NCI-H2029 treated with DMSO at 0.1 percent for 48 hours (cell line): Measurements from ENCODE around the gene PPP1R17.

Experiments used
- DNase-seq: peaks from one replicate; lab custom pipeline; 2025; lab: John Stamatoyannopoulos, UW

The PPP1R17 gene

DNA sequence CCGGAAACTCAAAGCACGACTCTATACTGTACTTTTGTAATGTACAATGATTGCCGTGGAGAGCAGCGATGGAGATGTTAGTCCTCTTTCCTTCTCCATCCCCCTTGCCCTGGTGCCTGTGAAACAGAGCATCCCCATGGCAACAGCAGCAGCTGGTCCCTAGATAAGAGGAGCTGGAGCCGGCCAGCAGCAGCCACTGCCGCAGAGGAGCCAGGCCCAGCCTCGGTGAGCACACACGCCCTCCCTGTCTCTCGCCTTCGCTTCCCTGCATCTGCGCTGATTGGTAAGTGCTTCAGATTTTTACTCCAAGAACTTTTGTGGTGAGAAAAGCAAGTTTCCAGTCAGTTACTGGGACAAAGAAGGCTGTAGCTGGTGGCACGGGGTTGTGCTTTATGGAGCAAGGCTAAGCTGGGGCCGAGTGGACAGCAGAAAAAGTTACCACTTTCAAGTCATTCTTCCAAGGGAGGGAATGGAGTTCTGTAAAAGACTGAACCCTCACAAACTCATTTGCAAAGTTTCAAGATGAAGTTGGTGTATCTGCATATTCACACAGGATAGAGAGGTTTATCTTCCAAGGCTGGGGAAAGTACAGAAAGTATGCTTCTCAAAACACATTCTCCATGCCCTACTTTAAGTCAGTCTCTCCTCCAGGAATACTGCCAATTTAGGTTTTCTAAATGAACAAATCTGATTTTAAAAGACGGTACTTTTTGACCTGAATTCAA lies at the start of gene PPP1R17:
TSS of gene PPP1R17 (plus strand) at position 192 of the 725 bp plus-strand sequence. CDS start 5,227 bp downstream, outside the sequence.
- no peak for DNase-seq

DNA sequence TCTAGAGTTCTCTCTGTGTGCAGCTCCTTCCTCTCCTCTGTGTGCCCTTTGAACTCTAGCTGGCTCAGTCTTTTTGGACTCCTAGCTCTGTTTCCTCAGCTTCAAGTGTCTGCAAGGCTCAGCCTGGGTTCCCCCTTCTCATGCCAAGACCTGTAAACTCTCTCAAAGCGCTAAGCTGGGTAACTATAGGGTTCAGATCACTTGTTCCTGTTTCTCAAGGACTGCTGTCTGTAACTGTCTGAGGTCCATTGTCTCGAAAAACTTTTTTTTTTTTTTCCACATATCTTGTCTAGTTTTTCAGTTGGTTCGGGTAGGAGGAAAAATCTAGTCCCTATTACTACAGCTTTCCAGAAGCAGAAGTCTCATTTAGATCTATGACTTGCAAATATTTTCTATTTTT lies 46.6 kb upstream of the PPP1R17 start:
- DNase-seq = no peak

DNA sequence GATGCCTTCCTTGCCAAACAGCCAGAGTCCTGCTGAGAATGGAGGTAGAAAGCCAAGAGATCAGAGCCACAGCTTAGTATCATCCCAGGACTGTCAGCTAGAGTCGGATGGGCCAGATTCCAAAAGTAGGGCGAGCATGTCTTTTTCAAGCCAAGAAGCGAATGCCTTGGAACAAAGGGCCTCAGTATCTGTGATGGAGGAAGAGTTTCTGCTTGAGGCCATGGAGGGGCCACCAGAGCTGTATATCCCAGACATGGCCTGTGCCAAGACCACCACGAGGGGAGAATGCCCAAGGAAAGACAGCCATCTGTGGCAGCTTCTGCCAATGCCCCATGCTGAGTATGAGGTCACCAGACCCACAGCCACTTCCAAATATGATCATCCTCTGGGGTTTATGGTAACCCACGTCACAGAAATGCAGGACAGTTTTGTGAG lies 44.3 kb upstream of the PPP1R17 start:
- DNase-seq = no peak

DNA sequence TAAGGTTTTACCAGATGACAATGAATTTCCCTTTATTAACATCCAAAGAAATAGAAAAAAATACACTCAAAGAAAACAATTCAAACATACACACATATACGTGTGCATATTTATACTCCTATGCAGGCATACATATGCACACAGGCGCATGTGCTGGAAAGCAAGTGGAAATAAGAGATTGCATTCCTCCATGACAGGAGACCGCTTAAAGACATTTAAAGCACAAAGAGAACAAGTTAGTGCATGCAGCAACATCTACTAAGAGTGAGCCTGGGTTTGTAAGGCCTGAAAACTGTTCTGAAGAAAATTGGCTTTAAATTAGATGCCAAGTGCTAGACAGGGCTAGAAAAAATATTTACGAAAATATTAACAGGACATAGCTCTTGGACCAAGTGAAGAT lies 40.1 kb upstream of the PPP1R17 start:
- DNase-seq = no peak

DNA sequence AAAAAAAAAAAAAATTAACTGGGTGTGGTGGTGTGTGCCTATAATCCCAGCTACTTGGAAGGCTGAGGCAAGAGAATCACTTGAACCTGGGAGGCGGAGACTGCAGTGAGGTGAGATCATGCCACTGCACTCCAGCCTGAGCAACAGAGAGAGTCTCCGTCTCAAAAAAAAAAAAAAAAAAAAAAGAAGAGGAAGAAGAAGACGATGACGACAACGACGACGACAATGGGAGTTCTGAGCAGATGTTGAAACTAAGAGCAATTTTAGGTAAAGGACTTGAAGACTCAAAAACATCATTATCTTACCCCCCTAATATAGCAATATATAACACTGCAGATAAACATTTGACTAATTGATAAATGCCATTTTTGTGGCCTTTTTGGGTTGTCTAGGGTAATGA lies 39.5 kb upstream of the PPP1R17 start:
- no peak for DNase-seq

DNA sequence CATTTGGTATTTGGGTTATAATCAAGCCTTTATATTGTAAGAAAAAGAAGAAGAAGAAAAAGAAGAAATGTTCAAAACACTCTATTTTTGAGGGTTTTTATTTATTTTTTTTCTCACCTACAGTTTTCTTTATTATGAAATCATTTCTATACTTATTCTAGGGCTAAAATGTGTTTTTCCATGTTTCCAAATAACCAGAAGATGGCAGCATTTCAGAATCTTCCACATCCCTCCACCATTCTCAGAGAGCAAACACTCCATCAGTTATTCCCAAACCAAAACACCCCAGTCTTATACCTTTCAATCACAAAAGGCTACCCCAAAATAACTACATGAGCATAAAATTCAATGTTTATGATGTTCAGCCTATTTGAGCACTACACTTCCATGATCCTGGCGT lies 38.7 kb upstream of the PPP1R17 start:
- DNase-seq = no peak

DNA sequence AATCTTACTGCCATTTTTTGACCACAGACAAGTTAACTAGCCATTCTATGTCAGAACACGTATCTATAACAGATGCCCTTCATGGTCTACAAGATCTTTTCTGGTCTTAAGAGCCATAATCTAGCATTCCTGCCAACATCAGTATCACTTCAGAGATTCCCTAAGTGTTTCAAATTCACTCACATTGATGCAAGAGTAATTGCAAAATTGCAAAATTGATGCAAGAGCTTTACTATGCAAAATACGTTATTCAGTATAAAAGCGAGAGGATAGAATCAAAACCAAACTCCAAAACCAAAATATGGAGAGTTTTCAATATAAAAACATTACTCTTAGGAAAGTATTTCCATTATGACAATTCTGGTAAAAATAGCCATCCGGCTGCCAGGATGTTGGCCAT lies 38.1 kb upstream of the PPP1R17 start:
- DNase-seq = no peak

DNA sequence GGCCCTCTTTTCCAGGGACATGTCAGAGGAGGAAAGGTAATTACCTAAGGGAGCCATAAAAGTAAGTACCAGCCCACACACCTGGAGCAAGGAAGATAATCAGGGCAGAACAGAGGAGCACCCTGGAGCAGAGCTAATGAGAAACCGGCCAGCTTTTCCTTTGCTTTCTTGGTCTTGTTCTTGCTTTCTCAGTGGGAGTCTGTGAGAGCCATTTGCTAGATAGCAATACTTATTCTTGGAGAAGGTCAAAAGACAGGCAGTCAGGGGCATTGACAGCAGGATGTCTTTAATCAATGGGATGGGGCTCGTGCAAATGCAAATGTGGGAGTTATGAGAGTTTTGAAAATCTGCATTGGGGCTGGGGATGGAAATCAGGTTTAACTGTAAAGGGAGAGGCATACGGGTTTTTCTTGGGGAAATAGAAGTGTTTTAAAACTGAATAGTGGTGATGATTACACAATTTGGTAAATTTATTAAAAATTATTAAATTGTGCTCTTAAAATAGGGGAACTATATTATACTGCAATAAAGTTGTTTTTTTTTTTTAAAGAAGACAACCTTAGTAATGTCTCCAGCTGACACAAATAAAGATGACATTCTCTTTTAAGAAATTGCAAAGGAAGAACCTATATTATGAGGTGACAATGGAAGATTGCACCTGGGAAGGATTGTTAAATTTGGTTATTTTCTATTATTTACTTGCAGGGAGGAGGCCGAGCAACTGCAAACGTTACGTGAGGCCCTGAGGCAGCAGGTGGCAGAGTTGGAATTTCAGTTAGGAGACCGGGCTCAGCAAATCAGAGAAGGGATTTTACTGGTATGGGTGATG lies 35.6 kb upstream of the PPP1R17 start:
- DNase-seq = no peak

DNA sequence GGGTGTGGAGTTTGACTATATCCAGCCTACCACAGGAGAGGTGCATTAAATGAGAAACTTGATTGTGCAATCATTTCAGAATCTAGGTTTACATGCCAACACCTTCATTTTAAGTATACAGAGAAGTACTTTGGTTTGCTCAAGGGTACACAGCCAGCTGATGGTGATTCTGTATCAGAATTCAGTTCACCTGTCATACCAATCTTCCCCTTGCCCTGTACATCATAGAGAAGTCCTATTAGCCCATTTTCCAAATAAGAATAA lies 35.0 kb upstream of the PPP1R17 start:
- DNase-seq = no peak

DNA sequence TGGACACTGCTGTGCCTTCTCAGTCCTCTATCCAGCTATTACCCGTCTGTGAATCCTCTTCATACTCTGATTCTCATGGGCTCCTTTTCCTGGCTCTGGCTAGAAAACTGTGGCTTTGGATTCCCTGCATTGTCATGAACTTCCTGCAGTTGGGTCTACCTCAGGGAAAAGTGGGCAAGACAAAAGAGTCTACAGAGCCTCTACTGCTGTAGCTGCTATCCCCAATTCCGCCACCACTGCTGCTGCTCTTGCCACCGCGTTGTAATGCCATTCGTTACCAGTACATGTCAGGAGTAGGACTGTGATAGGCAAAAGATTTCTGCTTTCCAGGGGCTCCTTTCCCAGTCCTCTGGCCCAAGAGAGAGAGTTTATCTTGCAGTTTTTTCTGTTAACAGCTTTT lies 23.9 kb upstream of the PPP1R17 start:
- no peak for DNase-seq

DNA sequence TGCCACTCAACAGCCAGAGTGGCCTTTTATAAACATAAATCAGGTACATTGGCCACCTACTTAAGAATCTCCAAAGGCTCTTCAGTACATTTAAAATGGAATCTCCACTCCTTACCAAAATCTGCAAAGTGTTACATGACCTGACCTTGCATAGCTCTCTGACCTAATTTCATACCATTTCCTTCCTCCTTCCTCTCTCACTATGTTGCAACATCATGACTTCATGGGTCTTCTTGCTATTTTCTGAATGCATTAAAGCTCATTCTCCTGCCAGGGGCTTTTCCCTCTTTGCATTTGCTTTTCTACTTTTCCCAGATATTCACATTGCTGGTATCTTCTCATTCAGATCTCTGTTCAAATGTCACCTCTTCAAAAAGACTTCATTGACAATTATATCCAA lies 22.1 kb upstream of the PPP1R17 start:
- no peak for DNase-seq

DNA sequence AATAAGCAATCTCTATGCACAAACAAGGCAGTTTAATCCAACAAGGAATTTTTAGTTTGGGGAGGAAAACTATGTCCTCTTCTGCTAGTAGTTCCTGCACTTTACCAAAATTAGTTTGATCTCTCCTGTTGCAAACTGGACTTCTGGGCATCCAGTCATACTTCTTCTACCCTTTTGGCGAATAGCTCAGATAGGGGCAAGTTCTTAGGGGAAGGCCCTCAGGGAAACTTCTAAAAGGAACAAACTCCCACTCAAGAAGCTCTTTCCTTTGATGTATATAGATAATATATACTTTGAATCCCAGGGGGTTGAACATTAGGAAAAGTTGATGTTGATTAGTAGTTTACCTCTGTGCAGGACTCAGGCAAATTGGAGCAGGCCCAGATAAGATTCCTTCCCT lies 21.5 kb upstream of the PPP1R17 start:
- no peak for DNase-seq

DNA sequence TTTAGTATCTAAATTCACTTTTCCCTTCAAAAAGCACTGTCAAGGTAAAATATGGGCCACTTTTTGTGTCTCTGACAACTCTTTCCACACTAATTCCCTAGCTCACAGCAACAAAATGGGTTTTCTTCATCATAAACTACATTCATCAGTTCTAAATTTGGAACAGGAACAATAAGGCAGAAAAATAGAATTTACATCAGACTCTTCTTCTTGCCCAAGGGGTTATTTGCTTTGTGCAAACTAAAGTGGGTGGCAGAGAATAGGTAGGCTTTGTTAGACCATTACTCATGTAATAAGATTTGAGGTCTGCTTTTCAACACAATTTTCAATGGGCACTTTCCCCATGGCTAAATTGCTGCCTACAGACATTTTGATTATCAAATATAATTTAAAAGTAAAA lies 17.6 kb upstream of the PPP1R17 start:
- DNase-seq = no peak

DNA sequence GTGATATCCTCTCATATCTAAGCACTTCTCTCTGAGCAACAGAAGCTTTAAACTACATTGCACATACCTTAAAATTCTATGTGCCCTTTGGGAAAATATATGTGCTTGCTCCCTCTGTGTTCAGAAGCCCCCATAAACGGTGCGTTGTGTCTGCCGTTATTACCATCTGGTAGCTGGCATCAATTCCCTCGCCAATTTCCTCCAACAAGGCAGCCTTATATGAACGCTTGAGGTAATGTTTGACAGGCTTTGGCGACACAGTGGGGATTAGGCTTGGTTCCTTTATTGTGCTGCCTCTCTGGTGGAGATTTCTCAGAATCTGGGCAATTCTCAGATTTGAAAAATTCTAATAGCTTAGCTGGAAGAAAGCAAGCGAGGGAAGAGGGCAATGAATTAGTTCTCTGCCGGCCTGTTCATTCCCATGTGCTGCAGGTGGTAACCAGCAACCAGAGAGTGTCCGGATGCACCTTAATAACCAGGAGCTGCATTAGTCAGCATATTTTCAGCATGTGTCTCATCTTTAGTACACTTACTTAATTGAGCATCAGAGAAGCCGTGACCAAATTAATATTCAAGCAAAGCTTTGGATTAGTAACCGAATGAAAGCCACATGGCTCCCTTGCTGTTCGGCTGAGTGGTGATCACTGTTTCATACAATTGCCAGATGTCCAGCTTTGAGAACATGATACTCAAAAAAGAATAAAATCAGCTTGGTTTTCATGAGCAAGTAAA lies 7.3 kb upstream of the PPP1R17 start:
- DNase-seq = no peak

DNA sequence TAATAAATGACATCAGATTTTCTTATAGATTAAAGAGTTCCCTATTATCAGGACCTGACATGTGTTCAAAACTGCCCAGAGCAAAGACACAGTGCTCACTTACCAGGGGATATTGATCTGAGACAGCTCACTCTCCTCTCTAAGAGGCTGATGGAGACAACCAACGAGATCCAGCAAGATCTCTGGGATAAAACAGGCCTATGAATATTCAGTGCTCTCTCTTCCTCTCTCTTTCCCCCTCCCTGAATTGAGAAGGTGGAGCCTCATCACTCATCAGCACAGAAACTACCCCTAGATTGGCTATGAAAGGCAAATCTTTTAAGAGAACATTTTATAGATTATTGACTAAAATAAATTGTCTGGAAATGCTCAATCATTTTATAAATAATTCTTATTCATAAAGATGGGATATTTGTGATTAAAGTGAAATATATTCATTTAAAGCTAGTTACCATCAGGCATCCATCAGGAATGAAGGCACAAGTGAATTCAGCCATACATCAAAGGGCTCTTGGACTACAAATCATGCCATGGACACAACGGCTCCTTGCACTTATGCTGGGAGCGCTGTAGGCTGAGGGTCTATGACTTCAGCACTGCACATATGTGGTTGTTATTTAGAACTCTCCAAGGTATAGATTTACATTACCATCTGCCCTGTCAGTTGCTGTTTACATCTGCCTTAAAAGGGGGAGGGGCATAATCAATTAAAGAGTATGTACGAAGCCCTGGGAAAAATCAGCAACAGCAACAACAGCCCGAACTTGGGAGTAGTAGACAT lies 3.4 kb upstream of the PPP1R17 start:
- DNase-seq = no peak

DNA sequence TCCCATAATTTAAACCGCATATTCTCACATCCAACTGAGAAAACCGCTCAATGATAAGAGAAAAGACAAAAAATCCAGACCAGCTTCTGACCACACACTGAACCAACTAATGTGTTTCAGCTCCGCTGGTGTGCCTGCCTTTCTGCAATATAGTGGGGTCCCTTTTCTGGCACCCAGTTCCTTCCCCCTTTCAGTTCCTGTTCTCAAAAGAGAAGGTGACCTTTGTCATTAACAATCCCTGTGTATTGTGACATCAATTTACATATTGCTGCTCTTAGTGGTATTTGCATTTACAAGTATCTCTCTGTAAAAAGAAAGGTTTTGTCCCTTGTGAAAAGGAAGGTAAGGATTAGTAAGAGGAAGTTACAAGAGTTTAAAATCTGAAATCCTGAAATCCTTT lies 1.4 kb downstream of the PPP1R17 start:
- DNase-seq = no peak

DNA sequence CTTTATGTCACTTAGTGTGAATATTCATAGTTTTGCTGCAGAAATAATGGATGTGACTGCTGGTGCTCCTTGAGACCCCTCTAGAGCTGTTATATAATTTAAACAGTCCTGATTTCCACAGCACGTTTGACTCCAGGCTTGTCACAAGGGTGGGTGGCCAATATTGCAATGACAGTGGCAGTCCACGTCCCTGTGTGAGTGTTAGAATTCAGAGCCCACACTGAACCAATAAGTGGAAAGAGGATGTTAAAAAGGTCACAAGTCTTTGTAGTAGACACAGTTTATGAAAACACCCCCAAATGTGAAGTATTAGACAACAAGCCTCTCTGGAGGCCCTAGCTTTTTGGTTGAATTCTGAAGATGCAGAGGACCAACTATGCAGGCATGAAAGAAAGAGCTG lies 2.0 kb downstream of the PPP1R17 start:
- DNase-seq = no peak

DNA sequence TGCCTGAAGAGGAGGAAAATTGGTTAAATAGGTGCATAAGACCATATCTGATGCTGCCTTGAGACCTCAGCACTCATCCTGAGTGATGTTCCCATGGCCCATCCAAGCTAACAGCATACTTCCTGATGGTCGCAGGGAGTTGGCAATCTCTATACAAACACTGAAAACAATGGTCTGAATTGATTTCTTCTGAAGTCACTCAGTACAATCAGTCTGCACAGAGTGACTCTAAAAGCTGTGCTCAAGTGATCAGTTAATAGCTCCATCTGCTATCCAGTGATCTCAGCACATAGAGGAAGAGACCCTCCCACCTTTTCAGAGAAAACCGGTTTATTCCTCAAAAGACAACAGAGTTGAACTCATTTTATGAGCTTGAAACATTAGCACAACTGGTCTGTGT lies 3.9 kb downstream of the PPP1R17 start:
- DNase-seq = no peak

DNA sequence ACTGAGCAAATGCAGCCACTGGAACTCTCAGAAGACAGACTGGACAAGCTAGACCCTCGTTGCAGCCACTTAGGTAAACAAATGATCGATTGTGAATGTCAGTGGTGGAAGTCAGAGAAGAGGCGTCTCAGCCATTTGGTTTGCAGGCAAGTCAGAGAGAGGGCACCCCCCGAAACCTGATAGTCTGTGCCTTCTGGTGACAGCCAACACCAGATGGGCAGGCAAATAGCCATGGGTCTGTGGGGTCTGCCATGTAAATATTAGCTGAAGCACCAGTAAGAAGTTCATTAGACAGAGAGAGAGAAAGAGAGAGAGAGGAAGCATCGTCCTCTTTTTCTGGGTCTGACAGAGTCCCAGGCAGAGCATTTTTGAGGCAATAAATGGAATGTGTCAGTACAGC lies 5.4 kb downstream of the PPP1R17 start:
- no peak for DNase-seq

DNA sequence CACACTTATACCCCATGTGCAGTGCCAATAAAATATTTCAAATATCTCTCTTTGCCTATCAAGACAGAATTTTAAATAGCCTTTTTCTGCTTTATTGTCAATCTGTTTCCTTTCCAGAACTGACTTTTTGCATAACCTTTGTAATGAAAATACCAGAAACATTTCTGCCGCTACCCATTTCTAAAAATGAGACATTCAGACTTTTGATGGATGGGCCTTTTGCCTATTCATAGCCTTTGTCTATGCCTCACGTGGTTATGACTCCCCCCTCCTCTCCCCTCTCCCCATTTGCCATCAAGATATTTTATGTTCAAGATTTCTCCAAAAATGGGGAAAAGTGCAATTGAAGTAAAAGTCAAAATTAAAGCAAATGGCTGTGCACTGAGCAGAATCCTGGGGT lies 5.9 kb downstream of the PPP1R17 start:
- DNase-seq = no peak

DNA sequence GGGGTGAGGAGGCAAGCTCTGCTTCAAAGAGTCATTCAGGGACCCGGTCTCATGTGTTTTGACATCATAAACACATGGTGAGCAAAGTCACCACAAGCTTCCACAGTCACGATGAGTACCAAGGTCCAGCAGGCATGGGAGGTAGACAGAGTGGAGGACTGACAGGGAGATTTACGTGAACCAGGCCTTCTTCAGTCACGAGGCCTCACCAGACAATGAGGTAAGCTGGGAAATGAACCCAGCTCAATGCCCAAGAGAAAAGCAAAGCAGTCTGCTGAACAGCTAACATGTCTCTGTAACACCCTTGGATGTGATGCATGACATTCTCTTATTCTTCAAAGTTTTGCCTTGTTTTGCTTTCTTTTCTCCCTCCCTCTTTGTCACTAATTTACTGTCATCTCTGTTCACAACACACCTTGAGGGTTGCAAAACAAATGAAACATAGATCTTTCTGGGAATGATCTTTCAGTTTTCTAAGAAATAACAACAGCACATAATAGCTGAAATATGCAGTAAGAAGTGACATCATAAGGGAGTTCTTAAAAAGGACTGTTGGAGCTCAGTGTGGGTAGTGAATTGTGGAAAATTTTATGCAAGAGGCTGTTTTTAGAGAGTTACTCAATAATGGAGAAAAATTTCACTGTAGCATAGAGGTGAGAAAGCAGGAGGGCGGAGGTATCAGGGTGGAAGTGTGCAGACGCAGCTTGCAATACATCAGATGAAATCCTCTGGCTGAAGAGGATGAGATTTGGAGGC lies 9.0 kb downstream of the PPP1R17 start:
- DNase-seq = no peak

DNA sequence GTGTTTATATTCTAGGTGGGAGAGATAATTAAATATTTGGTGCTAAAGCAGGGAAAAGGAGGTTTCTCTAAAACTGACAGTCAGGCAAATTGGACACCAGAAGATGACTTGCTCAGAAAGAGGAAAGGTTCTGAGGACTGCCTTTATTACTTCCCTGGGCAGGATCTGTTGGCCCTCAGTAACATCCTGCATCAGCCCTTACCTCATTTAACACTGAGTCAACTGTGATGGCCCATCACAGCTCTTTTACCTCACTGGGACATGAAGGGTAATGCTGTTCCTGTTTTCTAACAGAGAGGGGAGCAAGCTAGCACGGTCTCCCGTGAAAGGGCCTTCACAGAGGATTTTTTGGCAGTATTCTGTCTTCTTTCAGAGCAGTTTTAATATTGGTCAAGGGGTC lies 12.0 kb downstream of the PPP1R17 start:
- no peak for DNase-seq
